ENCODE data around the gene AGR3. TPM values are rescaled to one million over a fixed set of nuclear protein-coding genes. Genes with fewer than 3 reads are reported as not detected.

Gene AGR3
- total and polyA plus RNA-seq, 4 donors: 100 TPM; not detected in 3

DNA sequence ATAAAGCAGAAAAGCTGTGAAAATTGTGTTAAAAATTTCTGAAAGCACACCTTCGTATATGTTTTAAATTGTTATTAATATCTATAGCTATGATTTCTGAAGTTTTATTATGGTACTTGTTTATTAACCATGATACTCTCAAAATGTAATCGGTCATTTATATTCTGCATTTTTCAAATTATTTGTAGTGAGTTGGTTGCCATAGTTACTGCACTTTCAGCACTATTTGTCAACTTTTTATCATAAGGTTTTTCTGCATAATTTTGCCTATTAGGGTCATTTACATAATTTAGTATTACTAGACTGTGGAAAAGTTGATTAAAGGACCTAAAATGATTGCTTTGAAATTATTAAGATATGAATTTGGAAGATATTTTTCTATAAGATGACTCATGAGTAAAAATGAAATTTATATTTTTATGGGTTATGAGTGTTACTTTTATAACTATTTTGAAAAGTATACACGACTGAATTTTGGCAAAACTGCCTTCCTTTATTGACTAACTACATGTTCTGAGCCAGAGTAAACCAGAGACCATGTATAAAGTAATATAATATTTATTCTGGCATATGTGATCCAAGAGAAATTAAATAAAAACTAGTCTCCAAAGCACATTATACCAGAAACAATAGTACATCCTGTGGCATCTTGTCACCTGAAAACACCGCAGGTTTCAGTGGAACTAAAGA, 69.1 kb downstream of the AGR3 start:
- Histone ChIP-seq H3K4me1 (ENCODE audit: control insufficient read depth in 1 of 2, insufficient read depth in 2 of 2, low read length in 2 of 2) (no peaks in the 10 kb centered on the region), H3K36me3 (ENCODE audit: control insufficient read depth in 1 of 2, insufficient read depth in 2 of 2, low read length in 1 of 2) (no peaks in the 10 kb centered on the region), H3K27me3 (ENCODE audit: control insufficient read depth in 1 of 2, insufficient read depth in 2 of 2, low read length in 1 of 2) (no peaks in the 10 kb centered on the region), H3K4me3 (ENCODE audit: low read length in 2 of 2) (no peak overlapping the region), H3K9me3 (ENCODE audit: control insufficient read depth, low read length) (no peaks in the 10 kb centered on the region), H3K27ac (ENCODE audit: low read depth in 1 of 2, low read length in 2 of 2) (peak overlapping the region in 1 of 2 donors; percentile 57)
- DNase-seq: no peak
- ATAC-seq (ENCODE audit: low FRiP score): no peak
- intact Hi-C loops (cut with DNase I): loop anchor here in 1 of 2 donors (5.0 kb wide), 1 partner anchor 115 kb away; no protein-coding TSS in a partner anchor
- WGBS, 2 donors: 33 to 36% methylated on average over 4 of the region's 4 CpGs

DNA sequence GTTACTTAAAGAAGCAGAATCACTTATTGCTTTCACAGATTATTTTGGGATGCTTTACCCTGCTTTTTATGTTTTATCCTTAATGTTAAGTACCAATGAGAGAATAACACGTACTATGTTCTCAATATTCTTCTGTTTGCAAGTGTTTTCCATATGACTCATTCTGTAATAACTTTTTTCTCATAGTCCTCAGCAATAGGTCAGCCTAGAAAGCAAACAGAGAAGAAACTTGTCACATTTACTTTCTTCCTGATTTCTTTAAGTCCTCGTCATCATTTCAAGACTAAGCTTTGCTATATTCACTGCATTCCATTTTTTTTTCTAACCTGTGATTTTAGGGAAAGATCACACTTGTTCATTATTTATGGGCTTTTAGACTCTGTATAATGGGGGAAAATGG, 70.2 kb downstream of the AGR3 start:
- H3K4me1 ChIP-seq (ENCODE audit: control insufficient read depth in 1 of 2, insufficient read depth in 2 of 2, low read length in 2 of 2): no peaks in the 10 kb centered on the region
- WGBS, 2 donors: 8 to 18% methylated on average over 2 of the region's 2 CpGs

DNA sequence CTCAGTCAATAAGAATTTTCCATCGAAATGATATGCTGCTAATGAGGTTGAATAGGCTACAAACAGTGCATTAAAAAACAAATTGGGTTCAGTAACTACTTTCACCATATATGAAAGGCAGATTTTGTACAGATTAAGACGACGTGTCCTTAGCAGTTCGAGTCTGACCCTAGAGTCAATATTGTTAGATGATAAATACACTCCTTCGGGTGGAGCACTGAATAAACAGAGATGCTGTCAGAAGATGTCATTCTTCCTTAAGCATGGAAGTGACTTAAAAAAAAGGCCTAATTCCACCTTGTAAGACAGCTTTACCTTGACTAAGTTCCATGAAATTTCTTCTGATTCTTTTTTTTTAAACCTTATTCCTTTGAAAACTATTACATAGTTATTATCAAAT, 71.2 kb downstream of the AGR3 start:
- H3K4me1 ChIP-seq (ENCODE audit: control insufficient read depth in 1 of 2, insufficient read depth in 2 of 2, low read length in 2 of 2): no peaks in the 10 kb centered on the region
- no peaks in the 10 kb centered on the region for H3K27me3 ChIP-seq (ENCODE audit: control insufficient read depth in 1 of 2, insufficient read depth in 2 of 2, low read length in 1 of 2)
- no peak overlapping the region for H3K27ac ChIP-seq (ENCODE audit: low read depth in 1 of 2, low read length in 2 of 2)
- no peak for ATAC-seq (ENCODE audit: low FRiP score)
- WGBS, 2 donors: 71 to 75% methylated on average over 5 of the region's 5 CpGs
- intact Hi-C loops (cut with DNase I): loop anchor here in 1 of 2 donors (5.0 kb wide), 1 partner anchor 113 kb away; no protein-coding TSS in a partner anchor
- no peak for DNase-seq
- H3K4me3 ChIP-seq (ENCODE audit: low read length in 2 of 2): no peak overlapping the region
- H3K36me3 ChIP-seq (ENCODE audit: control insufficient read depth in 1 of 2, insufficient read depth in 2 of 2, low read length in 1 of 2): no peaks in the 10 kb centered on the region
- H3K9me3 ChIP-seq (ENCODE audit: control insufficient read depth, low read length): no peaks in the 10 kb centered on the region

More for the DNA sequence above, 70.2 kb downstream of the AGR3 start:
- Histone ChIP-seq H3K36me3 (ENCODE audit: control insufficient read depth in 1 of 2, insufficient read depth in 2 of 2, low read length in 1 of 2) (no peaks in the 10 kb centered on the region), H3K4me3 (ENCODE audit: low read length in 2 of 2) (no peak overlapping the region), H3K27me3 (ENCODE audit: control insufficient read depth in 1 of 2, insufficient read depth in 2 of 2, low read length in 1 of 2) (no peaks in the 10 kb centered on the region), H3K9me3 (ENCODE audit: control insufficient read depth, low read length) (no peaks in the 10 kb centered on the region), H3K27ac (ENCODE audit: low read depth in 1 of 2, low read length in 2 of 2) (no peak overlapping the region)
- no peak for DNase-seq
- ATAC-seq (ENCODE audit: low FRiP score): no peak
- intact Hi-C loops (cut with DNase I): loop anchor here in 1 of 2 donors (5.0 kb wide), 1 partner anchor 114 kb away; no protein-coding TSS in a partner anchor

DNA sequence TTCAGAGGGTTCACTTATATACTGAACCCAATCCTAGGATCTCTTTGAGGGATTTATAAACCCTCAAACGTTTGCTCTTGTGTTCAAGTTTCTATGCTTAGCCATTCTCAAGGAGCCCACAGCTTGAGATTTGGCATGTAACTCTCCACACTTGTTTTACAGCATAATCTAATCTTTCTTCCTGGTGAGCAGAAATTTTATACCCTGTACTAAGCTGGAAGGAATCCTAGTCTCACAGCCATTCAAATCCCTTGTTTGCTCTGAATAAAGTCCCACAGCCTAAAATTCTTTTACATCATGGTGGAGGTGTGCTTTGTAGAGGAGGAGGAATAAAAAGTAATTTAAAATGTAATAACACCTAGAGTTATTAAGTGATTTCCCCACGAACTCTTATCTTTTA, 71.7 kb downstream of the AGR3 start:
- 22 to 25% methylated on average over 2 of the region's 2 CpGs for WGBS, 2 donors
- ATAC-seq (ENCODE audit: low FRiP score): no peak

More for the DNA sequence above, 71.7 kb downstream of the AGR3 start:
- Histone ChIP-seq H3K9me3 (ENCODE audit: control insufficient read depth, low read length) (no peaks in the 10 kb centered on the region), H3K4me1 (ENCODE audit: control insufficient read depth in 1 of 2, insufficient read depth in 2 of 2, low read length in 2 of 2) (no peaks in the 10 kb centered on the region), H3K27me3 (ENCODE audit: control insufficient read depth in 1 of 2, insufficient read depth in 2 of 2, low read length in 1 of 2) (no peaks in the 10 kb centered on the region), H3K4me3 (ENCODE audit: low read length in 2 of 2) (no peak overlapping the region), H3K36me3 (ENCODE audit: control insufficient read depth in 1 of 2, insufficient read depth in 2 of 2, low read length in 1 of 2) (no peaks in the 10 kb centered on the region), H3K27ac (ENCODE audit: low read depth in 1 of 2, low read length in 2 of 2) (no peak overlapping the region)
- DNase-seq: no peak
- intact Hi-C loops (cut with DNase I): loop anchor here in 1 of 2 donors (5.0 kb wide), 1 partner anchor 113 kb away; no protein-coding TSS in a partner anchor

Other genes with a start within 250 kb of the AGR3 start
- 10 to 100 TPM; 13.5 to 22.5 TPM for gene ANKMY2, start 236.2 kb downstream of the AGR3 start, total RNA-seq
- 10 to 100 TPM in 1 of 2 donors, 1 to 10 TPM in 1; 9.4 to 12.3 TPM for gene ANKMY2, start 236.2 kb downstream of the AGR3 start, polyA plus RNA-seq
- 10 to 100 TPM; 31.1 to 32.8 TPM for gene BZW2, start 235.8 kb downstream of the AGR3 start, total RNA-seq
- gene BZW2, start 235.8 kb downstream of the AGR3 start, polyA plus RNA-seq: 10 to 100 TPM in 1 of 2 donors, 1 to 10 TPM in 1; 9.0 to 14.5 TPM
- 10 to 100 TPM in 1 of 2 donors, 1 to 10 TPM in 1; 8.5 to 20.9 TPM for gene TSPAN13, start 128.2 kb downstream of the AGR3 start, total RNA-seq
- gene TSPAN13, start 128.2 kb downstream of the AGR3 start, polyA plus RNA-seq: 1 to 10 TPM; 1.5 to 7.9 TPM
- not detected for gene AGR2, start 77.0 kb downstream of the AGR3 start, total RNA-seq
- 10 to 100 TPM in 1 of 2 donors, under 1 TPM in 1; 0.10 to 19.8 TPM for gene AGR2, start 77.0 kb downstream of the AGR3 start, polyA plus RNA-seq